ENCODE results near the gene CASZ1. TPM values are rescaled to one million over a fixed set of nuclear protein-coding genes. Genes with fewer than 3 reads are reported as not detected.

CASZ1 gene
- total and polyA plus RNA-seq, 9 of the 15 experiments (the other 6 are each of a cell fraction or from before 2014, with no cell fraction given), result 0.01 to 4.0 (median 0.76) TPM; not detected in 1

- no peak for TF ChIP-seq PHF21A (IDR thresholded peaks at IDR 0.05; ENCODE audit: borderline replicate concordance, low read depth)
Observed at GRCh38 chr1:10694633-10695627, 101.5 kb downstream of the CASZ1 start (continued).

- peaks cover 3 to 48% of the 10 kb centered on the region in 2 experiments; a peak in 3 of 5 replicates for H3K4me1 ChIP-seq (replicated peaks in 1 of 2; ENCODE audit: control insufficient read depth in 2 of 2, insufficient read depth in 2 of 2, low read length in 2 of 2)
- DNase-seq (ENCODE audit: extremely low read depth in 1 of 4, low spot score in 3 of 4) (no peak), ATAC-seq (no peak; the same call in 2 of the 3 replicates), FAIRE-seq (peak; percentile 65)
- 1% methylated on average over 10 of the region's 46 CpGs for WGBS (ENCODE audit: insufficient coverage, low coverage, missing lambda C conversion rate)
- in situ Hi-C loops (cut with MboI) (no loop called here), intact Hi-C loops (cut with micrococcal nuclease) (loop anchor here (10.0 kb wide), 1 partner anchor 171 kb away; no protein-coding TSS in a partner anchor)
- POLR2A ChIA-PET, result no interaction called here
- peak overlapping the region in 1 of 2 experiments; percentile 87; a peak in 2 of 4 replicates for H3K9ac ChIP-seq (ENCODE audit: insufficient read depth in 1 of 2, low read depth in 2 of 2, low read length in 2 of 2)
- peak overlapping the region; percentile 68; the same call in 1 of the 2 replicates for H3K4me2 ChIP-seq (ENCODE audit: insufficient read depth, low read length)
- H3K27me3 ChIP-seq (ENCODE audit: control insufficient read depth in 2 of 2, insufficient read depth in 2 of 2, low read length in 2 of 2), result peaks cover 33 to 36% of the 10 kb centered on the region in 2 experiments; a peak in 4 of 5 replicates
- H3K9me3 ChIP-seq (replicated peaks; ENCODE audit: control insufficient read depth, insufficient read depth, low read depth, low read length), result no peaks in the 10 kb centered on the region
- CTCF ChIA-PET (ENCODE audit: low intra/inter-chr PET ratio), result no interaction called here
- H4K20me1 ChIP-seq (replicated peaks; ENCODE audit: control insufficient read depth, insufficient read depth, low read length), result peaks cover 21% of the 10 kb centered on the region; the same call in 1 of the 2 replicates
- H3K79me2 ChIP-seq (ENCODE audit: control insufficient read depth, insufficient read depth, low read length), result no peaks in the 10 kb centered on the region
- no TSS peak for BruUV-seq (replicated peaks)
- H2AFZ ChIP-seq (ENCODE audit: low read depth, low read length), result peak overlapping the region; percentile 84
- peak overlapping the region; percentile 56 for H3K4me3 ChIP-seq
- H3K27ac ChIP-seq (ENCODE audit: extremely low read depth, low read depth, low read length), result no peak overlapping the region
- TF ChIP-seq CREBBP (IDR thresholded peaks at IDR 0.05; ENCODE audit: low read depth, low read length) (no peak), SAP30 (IDR thresholded peaks at IDR 0.05; ENCODE audit: borderline replicate concordance, insufficient read depth, low read depth, low read length, poor library complexity, severe bottlenecking) (peak; percentile 8), CXXC5 (CRISPR knock-in tag; IDR thresholded peaks at IDR 0.05) (no peak), DPF2 (IDR thresholded peaks at IDR 0.05) (no peak)
- TF ChIP-seq, protein P1, sequence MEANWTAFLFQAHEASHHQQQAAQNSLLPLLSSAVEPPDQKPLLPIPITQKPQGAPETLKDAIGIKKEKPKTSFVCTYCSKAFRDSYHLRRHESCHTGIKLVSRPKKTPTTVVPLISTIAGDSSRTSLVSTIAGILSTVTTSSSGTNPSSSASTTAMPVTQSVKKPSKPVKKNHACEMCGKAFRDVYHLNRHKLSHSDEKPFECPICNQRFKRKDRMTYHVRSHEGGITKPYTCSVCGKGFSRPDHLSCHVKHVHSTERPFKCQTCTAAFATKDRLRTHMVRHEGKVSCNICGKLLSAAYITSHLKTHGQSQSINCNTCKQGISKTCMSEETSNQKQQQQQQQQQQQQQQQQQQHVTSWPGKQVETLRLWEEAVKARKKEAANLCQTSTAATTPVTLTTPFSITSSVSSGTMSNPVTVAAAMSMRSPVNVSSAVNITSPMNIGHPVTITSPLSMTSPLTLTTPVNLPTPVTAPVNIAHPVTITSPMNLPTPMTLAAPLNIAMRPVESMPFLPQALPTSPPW (CRISPR knock-in tag; IDR thresholded peaks at IDR 0.05), result 0 out of 2 replicates have a peak, but pooled peaks have one; percentile 15
- TF ChIP-seq, protein P2, sequence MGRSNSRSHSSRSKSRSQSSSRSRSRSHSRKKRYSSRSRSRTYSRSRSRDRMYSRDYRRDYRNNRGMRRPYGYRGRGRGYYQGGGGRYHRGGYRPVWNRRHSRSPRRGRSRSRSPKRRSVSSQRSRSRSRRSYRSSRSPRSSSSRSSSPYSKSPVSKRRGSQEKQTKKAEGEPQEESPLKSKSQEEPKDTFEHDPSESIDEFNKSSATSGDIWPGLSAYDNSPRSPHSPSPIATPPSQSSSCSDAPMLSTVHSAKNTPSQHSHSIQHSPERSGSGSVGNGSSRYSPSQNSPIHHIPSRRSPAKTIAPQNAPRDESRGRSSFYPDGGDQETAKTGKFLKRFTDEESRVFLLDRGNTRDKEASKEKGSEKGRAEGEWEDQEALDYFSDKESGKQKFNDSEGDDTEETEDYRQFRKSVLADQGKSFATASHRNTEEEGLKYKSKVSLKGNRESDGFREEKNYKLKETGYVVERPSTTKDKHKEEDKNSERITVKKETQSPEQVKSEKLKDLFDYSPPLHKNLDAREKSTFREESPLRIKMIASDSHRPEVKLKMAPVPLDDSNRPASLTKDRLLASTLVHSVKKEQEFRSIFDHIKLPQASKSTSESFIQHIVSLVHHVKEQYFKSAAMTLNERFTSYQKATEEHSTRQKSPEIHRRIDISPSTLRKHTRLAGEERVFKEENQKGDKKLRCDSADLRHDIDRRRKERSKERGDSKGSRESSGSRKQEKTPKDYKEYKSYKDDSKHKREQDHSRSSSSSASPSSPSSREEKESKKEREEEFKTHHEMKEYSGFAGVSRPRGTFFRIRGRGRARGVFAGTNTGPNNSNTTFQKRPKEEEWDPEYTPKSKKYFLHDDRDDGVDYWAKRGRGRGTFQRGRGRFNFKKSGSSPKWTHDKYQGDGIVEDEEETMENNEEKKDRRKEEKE (IDR thresholded peaks at IDR 0.05; ENCODE audit: borderline replicate concordance in 1 of 2, control insufficient read depth in 1 of 2, low read depth in 2 of 2, low read length in 1 of 2), result no peak
- H3K36me3 ChIP-seq (ENCODE audit: control insufficient read depth, insufficient read depth, low read length), result no peaks in the 10 kb centered on the region
- H3K9me1 ChIP-seq (ENCODE audit: control insufficient read depth, insufficient read depth, low read length), result no peaks in the 10 kb centered on the region
Observed at GRCh38 chr1:10694274-10694632, 102.2 kb downstream of the CASZ1 start.
